D721Med (cell line): Measurements from ENCODE around the gene RFT1.

ENCODE experiments used
- DNase-seq: peaks from one replicate; pipeline ENCODE4 v3.0.0; 2011; ENCODE audit warnings: low spot score; ENCODE audit not compliant: insufficient read length
- FAIRE-seq: peaks from 2 replicates; lab custom pipeline; 2011; peaks lifted over from hg19 to GRCh38; lab: Jason Lieb, UNC
- CTCF ChIP-seq: IDR thresholded peaks from 2 replicates; pipeline ENCODE4 v1.5.1; 2012; ENCODE audit warnings: mild to moderate bottlenecking, control low read depth; ENCODE audit not compliant: insufficient read depth; ENCODE audit errors: missing control alignments

RFT1 gene

DNA sequence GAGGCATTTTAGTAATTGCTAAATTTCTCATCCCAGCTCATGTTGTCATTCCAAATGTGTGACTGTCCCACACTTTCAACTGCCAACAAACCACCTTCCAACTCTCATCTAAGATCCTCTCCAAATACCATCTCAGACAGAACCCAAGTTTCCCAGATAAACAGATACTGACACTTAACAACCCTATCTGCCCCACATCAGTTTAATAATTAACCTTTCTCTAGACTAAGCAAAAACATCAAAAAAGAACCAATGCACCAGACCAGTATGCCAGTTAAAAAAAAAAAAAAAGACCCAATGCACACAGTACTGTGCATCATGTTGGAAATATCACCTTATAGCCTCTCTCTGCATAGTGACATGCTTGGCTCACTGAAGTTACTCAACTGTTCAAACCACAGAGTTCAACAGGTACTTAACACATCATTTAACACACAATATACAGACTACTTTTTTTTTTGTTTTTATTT is 89.8 kb downstream of the RFT1 start:
- TF ChIP-seq CTCF: no peak
- DNase-seq (no peak), FAIRE-seq (no peak)

GRCh38 chr3:53039376-53039752 is 90.9 kb downstream of the RFT1 start:
- no peak for DNase-seq
- FAIRE-seq: no peak
- TF ChIP-seq CTCF: no peak

GRCh38 chr3:53038679-53039375 is 91.4 kb downstream of the RFT1 start:
- FAIRE-seq: no peak
- TF ChIP-seq CTCF: no peak
- no peak for DNase-seq
